Posterior vena cava (tissue), 2 donors: Measurements from ENCODE around the gene PRR7. TPM values are rescaled to one million over a fixed set of nuclear protein-coding genes. Genes with fewer than 3 reads are reported as not detected.

Source experiments
- DNase-seq: peaks from one replicate; pipeline ENCODE4 v3.0.0-alpha.2; 2020; ENCODE audit warnings: low spot score
- intact Hi-C, 2 donors: fragments of 100-400 bp; cut with DNase I; formaldehyde crosslinking; loops; one replicate each; pipeline versions ENCODE4 v1.14.1 to v1.14.2; 2022 to 2023
- total RNA-seq, 2 donors: library from RNA; stranded (reverse); fragmentation: NEBNext Ultra II Directional; extraction: Animal tissue kit (Norgen Biotek cat#: 25700); gene quantifications; one replicate each; pipeline ENCODE4 v1.2.1, GENCODE V29; 2021
- donor health status: DM: yes; HTN: yes; CAD: no.
- donor health status: DM: yes; HTN: yes; CAD: no.

The PRR7 gene
- total RNA-seq, 2 donors from 2014 or later: 0.79 to 2.0 TPM

DNA sequence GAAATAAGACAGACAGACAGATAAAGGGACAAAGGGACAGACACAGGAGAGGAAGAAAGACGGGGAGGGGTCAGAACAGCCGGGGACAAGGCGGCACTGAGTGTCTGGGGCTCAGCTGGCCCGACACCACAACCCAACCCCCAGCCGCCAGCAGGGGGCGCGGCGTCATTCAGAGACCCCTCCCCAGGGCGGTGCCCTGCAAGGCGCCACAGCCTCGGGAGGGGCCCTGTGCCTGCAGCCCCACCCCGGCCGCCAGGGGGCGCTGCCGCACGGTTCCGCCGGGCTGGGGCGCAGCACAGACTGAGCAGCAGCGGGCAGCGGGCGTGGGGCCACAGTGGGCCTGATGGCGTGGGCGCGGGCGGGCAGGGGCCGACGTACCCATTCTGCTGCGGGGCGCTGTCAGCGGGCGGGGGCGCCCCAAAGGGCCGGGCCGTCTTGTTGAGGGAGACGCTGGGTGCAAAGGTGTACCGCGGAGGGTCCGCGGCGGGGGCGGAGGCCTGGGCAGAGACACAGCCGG lies 44.9 kb downstream of the PRR7 start:
- DNase-seq: no peak
- intact Hi-C loops: no loop called here

DNA sequence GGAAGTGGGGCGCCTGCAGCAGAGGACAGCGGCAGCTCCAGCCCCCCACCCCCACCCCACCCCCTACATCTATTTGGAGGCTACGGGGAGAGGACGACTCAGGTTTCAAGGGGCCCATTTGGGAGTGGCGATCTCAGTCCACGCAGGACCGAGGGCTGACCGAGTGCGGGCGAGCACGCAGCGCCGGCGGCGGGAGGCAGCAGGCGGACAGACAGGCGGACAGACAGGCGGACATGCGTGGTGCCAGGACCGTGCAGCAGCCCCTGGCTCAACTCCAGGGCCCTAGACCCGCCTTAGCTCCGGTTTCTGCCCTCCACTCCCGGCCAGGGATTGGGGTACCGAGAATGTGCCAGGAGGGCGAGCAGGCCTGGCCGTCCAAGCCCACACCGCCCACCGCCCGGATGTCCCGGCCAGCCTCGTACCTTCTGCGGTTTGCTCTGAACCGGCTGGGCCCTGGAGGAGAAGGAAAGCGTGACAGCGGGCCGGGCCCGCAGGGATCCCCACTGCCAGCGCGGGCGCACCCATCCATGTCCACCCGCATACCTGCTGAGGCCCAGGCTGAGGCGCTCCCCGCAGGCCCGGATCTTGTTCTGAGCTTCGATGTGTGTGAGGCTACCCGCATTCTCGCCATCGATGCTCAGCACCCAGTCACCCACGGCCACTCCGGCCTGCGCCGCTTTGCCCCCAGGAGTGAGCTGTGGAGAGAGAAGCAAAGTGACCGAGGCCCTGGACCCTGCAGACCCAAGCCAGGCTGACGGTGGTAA lies 45.6 kb downstream of the PRR7 start:
- DNase-seq: no peak
- intact Hi-C loops: no loop called here

DNA sequence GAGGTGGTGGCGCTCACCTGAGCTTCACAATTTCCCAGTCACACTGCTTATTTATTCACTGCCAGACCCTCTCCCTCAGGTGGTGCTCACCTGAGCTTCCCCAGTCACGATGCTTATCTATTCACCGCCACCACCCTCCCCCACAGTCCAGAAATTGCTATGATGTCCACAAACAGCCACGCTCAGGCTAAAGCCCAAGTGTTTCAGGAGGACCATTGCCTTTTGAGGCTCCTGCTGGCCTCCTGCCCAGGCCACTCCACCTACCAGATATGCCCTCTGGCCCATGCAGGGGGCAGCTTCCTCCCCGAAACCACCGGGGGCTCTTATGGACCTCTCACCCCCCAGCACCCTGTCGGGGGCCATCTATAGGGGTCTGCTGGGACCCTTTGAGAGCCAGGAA lies 46.2 kb downstream of the PRR7 start:
- intact Hi-C loops: no loop called here
- no peak for DNase-seq

DNA sequence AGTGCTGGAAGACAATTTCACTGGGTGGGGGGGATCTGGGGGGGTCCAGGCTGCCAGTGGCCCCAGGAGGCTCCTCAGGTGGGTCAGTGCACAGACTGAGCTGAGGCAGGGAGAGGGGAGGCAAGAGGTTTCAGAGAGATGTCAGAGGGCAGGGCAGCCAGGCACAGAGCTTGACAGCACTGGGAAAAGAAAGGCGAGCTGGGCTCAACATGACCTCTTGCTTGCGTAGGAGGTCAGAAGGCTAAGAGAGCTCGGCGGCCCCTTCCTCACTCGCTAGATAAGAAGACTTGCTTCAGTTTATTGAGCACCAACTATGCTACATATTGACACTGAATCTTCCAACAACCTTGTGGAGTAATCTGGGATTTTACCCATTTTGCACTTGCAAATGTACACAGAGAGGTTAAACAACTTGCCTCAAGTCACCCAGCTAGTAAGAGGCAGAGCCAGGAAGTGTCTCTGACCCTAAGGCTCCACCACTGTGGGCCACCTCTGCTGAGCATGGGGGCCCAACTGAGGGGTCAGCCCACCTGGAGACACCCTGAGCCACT lies 47.3 kb downstream of the PRR7 start:
- DNase-seq: no peak
- intact Hi-C loops: loop anchor here in 1 of 2 donors (1.0 kb wide), 1 partner anchor 8 kb away; no protein-coding TSS in a partner anchor

DNA sequence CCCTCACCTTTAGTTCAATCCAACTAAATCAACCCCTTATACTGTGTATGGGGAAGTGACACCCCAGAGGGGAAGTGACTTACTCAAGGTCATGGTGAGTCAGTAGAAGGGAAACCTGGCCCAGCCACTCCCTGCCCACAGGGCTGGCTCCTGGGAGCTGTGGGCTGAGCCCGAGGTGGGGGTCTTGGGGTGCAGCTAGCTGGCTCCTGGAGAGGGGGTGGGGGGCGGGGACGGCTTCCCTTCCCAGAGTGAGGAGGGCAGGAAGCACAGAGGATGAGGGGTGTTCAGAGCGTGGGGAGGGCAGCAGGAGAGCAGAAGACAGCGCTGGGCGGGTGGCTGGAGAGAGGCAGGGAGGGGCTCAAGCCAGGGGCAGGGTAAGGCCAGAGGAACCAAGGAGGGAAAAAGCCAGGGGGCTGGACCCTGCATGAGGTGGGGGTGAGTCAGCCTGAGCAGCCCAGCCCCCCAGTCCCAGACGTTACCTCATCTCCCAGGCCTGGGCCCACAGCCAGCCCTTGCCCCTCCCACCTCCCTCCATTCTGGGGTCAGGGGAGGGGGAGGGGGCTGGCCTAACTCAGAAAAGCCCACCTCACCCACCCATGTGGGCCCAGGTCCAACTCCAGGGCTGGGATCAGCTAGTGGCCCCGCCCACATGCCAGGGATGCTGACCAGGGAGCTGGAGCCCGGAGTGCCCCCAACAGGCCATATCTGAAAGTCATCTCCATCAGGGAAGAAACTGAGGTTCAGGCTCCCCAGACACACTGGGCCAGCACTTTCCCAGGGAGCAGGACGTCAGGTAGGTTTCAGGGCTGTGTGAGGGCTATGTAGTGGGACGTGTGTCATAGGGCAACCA lies 48.0 kb downstream of the PRR7 start:
- intact Hi-C loops: loop anchor here (1.0 to 5.0 kb wide), 2 partner anchors 8 to 102 kb away; no protein-coding TSS in a partner anchor

DNA sequence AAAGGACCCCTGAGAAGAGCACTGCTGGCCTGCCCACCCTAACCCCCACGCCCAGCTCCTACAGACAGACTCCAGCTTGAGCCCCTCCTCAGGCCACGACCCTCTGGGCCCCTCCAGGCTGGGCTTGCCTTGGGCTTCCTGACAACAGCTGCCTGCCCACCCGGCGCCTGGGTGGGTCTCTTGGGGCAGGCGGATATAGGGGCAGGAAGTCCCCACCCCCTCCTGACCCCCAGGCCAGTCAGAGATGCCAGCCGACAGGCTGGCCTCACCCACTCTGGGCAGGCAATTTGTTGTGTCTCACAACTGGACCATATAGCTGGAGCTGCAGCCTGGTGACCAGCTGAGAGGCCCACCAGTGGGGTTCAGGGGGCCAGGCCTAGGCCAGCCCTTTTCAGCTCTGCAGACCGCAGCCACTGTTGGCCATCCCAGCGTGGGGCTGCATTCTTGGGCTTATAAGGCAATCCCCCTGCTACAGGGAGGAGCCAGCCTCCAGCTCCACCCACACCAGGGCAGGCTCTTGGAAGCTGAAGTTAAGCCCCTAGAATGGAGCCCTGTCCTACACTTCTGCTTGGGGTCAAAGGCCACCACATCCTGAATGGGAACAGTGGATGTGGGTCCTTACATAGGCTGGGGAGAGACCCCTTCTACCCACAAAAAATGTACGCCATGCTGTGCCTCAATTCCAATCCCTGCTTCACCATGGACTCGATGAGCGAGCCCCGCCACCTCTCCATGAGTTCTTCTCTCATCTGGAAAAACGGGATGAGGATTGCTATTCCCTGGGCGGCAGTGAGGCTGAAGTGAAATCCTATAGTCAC lies 48.8 kb downstream of the PRR7 start:
- peak; percentile 95 for DNase-seq
- intact Hi-C loops: loop anchor here in 1 of 2 donors (5.0 kb wide), 1 partner anchor 103 kb away; no protein-coding TSS in a partner anchor

More for the DNA sequence above, 48.0 kb downstream of the PRR7 start:
- peak; percentile 96 for DNase-seq

DNA sequence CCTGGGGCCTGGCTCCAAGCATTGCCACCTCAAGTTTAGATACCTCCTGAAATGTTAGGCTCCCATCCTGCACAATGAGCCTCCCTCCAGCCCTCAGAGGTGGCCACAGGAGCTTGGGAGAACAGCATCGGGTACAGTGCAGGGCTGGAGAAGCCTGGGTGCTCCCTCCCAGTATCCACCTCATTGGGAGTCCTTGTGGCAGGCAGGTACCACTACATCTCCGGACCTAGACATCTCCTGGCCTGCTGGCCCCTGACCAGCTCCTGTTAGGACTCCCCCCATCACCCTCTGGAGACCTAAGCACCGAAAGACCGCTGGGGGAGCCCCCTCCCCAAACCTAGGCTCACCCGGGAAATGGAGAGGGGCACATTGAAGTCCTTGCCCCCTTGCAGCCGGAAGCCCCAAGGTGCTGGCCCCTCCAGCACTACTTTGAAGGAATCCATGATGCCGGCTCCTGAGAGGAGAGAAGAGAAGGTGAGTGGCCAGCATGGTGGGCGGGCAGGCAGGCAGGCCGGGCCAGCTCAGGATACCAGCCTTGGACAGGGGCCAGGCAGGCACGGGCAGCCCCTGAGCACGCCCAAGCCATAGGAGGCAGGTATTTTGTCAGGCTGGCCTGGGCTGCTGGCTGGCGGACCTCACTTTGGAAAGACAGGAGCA lies 49.6 kb downstream of the PRR7 start:
- intact Hi-C loops: loop anchor here in 1 of 2 donors (5.0 kb wide), 1 partner anchor 104 kb away; no protein-coding TSS in a partner anchor
- no peak for DNase-seq

DNA sequence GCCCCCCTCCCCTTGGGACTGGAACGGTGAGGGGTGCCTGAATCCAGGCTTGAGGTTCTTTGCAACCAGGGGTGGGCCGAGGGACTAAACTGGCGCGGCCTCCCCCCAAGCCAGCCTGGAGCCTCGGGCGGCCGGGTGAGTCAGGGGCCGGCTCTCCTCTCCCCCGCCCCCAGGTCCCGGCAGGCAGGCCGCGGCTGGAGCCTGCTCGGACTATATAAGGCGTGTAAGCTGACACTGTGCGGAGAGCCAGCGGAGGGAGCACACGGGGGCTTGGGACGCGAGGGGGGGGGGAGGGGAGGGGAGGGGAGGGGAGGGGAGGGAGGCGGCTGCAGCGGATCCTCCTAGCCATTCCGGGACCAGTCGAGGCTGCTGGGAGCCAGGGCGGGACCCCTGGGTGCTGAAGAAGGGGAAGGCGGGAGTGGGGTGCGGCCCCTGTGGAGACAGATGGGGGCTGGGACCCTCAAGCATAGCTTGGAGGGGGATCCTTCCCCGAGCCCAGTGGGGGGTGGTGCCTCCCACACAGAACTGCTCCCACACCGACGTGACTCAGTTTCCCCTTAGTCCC lies 50.2 kb downstream of the PRR7 start:
- DNase-seq: peak; percentile 96
- intact Hi-C loops: loop anchor here in 1 of 2 donors (5.0 kb wide), 1 partner anchor 105 kb away; no protein-coding TSS in a partner anchor

DNA sequence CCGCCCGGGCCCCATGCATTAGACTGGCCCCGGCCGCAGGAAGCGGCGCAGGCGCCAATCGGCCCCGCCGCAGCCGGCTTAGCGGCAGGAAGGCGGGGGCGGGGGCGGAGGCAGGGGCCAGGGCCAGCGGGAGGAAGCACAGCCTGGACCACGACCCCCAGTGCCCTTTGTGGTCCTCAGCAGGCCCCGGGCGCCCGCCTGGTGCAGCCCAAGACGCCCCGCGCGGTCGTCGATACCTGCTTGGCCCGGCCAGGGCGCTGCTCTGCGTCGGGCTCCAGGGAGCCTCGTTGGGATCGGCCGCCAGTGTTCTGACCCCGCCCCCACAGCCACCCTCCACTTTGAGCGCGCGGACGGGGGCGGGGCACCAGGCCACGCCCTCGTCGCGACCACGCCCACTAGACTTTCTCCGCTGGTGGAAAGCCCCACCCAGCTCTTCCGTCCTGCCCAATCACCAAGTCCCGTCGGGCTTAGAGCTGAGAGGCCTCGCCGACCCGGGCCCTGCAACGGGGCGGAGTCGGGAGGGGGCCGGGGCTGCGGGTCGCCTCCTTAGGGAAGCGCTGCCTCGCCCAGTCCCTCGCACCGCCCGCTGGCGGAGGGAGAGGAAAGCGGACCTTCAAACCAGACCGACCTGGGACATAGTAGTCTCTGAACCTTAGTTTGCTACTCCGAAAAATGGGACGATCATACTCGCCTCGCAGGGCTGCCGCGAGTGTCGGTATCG lies 50.8 kb downstream of the PRR7 start, which contains the start of gene PDLIM7:
TSS of gene PDLIM7 (minus strand) at position 313 of the 721 bp plus-strand sequence. CDS start 1,092 bp downstream, outside the sequence.
- DNase-seq: peak; percentile 98
- intact Hi-C loops: loop anchor here in 1 of 2 donors (5.0 kb wide), 1 partner anchor 105 kb away; no protein-coding TSS in a partner anchor

DNA sequence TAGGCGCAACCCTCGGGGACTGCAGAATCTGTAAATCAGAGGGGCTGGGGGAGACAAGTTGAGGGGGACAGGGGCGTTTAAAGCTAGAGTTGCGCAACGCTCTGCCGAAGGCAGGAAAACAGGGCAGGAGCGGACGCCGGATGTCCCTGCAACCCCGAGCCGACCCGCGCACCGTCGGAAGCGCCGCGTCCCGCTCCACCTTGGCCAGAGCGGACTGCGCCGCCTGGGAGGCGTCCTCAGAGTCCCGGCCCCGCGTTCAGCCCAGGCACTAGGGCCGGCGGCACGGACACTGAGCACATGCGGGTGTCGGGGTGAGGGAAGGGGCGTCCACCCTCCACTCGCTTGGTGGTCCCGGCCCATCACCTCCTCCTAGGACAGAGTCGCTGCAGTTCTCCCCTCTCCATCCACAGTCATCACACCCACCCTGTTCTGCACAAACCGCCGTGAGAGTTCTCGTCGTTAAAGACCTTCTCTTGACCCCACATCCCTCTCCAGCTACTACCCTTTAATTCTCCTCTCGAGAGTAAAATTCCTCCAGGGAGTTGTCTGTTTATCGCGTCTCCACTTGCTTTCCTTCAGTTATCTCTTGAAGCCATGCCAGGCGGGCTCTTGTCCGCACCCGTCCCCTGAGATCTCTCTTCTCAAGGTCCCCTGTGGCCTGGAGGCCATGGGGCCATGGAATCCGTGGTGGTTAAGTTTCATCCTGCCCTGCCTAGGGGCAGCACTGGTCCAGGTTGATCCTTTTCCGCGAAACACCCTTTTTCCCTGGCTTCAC lies 51.6 kb downstream of the PRR7 start:
- intact Hi-C loops: loop anchor here in 1 of 2 donors (5.0 kb wide), 1 partner anchor 106 kb away; no protein-coding TSS in a partner anchor
- DNase-seq: no peak

DNA sequence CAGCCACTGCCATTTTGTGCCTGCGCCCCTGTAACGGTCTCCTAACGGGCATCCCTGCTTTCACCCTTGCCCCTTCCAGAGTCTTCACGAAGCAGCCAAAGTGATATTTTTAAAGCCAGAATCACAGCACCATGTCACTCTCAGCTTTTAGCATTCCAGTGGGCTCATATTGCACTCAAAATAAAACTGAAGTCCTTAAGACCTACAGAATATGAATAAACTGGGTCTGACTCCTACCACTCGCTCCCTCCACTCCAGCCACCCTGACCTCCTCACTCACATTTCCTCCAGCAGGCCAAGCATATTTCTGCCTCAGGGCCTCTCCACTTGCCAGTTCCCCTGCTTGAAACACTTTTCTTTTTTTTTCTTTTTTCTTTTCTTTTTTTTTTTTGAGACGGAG lies 53.2 kb downstream of the PRR7 start:
- DNase-seq: no peak
- intact Hi-C loops: loop anchor here (2.0 to 5.0 kb wide), 2 partner anchors 107 to 108 kb away; no protein-coding TSS in a partner anchor

DNA sequence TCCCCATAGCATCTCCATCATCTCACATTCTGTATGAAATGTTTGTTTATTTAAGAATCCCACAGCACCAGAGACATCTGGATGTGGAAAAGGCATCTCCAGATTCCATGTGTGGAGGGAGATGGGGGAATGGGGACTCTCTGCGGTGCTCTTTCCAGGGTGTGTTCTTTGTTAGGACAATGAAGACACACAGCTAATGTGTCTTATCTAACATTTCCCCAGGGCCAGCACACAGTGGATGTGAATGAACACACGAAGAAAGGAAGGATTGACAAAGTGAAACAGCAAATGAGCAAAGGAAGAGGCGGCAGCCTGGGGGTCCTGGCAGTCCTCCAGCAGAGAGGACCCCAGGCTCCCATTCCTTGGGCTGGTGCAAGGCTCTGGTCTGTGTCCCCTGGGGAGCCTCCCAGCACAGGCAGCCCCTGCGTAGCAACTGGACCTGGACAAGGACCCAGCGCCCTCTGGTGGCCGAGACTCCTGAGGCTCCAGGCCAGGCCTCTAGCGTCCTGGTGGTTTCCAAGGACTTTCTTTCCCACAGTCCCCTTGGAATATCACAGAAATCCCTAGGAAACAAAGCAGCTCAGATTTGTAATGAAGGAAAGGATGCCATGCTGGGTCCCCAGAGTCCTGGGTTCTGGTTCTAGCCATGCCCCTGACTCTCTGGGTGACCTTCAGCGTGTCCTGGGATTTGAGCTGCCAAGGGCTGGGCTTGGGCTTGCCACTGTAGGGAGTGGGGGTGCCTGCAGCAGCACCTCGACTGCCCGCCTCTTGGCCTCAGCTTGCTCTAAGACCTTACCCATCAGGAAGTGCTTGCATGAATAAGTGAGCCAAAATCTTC lies 54.3 kb downstream of the PRR7 start:
- peak; percentile 97 for DNase-seq
- intact Hi-C loops: loop anchor here in 1 of 2 donors (2.0 kb wide), 1 partner anchor 108 kb away; no protein-coding TSS in a partner anchor

DNA sequence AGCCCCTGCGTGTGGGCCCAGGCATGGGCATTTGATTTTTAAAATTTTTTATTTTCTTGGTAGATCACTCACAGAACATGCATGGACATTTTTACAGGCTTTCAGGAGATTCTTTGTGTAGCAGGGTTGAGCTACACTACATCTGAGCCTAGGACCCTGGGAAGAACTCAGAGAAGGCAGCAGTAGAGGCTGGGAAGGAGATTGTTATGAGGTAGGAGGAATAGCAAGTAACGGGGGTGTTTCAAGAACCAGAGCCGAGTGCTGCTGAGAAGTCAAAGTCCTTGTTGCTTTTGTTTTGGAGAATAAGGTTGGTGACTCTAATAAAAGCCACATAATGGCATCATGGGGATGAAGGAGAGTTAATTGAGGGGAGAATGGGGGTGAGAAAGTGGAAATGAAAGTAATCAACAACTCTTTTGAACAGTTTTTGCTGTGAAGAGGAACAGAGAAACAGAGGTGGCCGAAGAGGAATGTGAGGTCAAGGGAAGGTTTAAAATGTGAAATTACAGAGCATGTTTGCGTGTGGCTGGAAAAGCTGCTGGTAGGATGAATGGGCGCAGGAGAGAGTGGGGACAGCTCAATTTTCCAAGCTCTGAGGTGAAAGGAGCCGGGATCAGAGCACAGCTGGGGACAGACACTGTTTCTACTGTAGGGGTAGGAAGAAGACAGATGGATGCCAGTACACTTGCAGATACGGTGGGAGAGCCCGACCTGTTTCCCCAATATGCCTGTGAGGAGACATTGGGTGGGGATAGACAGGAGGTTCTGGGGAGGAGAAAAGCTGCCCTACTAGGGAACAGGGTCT lies 55.5 kb downstream of the PRR7 start:
- intact Hi-C loops: loop anchor here in 1 of 2 donors (1.0 to 2.0 kb wide), 2 partner anchors 8 to 109 kb away; no protein-coding TSS in a partner anchor
- DNase-seq: no peak

DNA sequence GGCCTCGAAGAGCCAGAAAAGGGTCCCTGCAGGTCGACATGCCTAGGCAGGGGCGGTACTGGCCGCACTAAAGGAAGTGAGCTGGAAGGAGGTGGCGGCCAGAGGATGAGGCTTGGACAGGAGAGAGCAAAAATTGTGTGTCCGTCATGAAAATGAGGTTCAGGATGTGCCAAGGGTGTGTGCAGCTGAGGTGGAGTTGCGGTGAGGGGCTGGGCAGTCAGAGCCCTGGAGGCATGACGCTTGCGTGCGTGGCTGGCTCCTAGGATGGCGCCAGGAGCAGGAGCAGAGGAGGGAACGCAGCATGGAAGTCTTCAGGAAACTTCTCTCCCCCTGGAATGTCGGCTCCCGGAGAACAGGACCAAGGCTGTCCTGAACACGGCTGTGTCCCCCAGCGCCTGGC lies 56.3 kb downstream of the PRR7 start:
- intact Hi-C loops: loop anchor here in 1 of 2 donors (1.0 kb wide), 1 partner anchor 9 kb away; no protein-coding TSS in a partner anchor
- no peak for DNase-seq
